ENCODE measurements around the gene ASXL1. TPM values are rescaled to one million over a fixed set of nuclear protein-coding genes. Genes with fewer than 3 reads are reported as not detected.
A peak's percentile ranks its signal among the peaks of the same experiment; 100 is the strongest.

Gene ASXL1
- total RNA-seq, 1 donor: 61.7 TPM

DNA sequence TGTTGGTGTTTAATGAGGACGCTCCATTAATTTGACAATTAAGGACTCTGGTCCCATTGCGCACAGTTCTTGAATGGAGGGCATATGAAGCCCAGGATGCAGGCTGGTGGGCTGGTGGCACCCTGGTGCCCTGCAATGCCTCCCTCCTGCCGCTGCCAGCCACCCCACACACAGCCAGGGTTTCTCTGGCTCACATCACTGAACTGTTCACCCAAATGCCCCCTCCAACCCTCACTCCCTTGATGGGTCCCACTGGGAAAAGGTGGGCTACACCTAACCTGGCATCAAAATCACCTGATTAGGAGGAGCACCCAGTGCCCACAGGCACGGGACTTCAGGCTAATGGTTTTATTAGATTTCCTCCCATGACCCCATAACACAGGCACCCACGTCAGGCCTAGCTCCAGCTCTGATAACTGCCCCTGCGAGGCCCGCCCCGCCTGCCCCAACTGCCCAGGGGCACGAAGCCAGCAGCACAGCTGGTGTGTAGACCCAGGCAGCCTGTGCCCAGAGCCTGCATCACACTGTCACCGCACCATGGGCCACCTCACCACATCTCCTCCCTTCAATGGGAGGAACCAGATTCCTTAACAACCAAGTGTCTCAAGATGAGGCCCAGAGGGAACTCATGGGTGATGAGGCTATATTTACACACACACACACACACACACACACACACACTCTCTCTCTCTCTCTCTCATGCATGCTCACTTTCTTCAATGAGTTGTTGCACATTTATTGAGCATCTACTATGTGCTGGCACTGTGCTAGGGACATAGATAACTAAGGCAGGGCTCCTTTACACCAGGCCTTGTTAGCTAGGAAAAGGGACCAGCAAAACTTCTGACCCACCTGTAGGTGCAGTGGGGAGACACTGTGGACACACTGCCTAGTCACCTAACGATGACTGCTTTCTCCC, 119.7 kb downstream of the ASXL1 start:
- H3K4me3 ChIP-seq (ENCODE audit: low read depth, low read length): no peak overlapping the region
- DNase-seq (ENCODE audit: low read depth): peak; percentile 46
- TF ChIP-seq, protein P1, sequence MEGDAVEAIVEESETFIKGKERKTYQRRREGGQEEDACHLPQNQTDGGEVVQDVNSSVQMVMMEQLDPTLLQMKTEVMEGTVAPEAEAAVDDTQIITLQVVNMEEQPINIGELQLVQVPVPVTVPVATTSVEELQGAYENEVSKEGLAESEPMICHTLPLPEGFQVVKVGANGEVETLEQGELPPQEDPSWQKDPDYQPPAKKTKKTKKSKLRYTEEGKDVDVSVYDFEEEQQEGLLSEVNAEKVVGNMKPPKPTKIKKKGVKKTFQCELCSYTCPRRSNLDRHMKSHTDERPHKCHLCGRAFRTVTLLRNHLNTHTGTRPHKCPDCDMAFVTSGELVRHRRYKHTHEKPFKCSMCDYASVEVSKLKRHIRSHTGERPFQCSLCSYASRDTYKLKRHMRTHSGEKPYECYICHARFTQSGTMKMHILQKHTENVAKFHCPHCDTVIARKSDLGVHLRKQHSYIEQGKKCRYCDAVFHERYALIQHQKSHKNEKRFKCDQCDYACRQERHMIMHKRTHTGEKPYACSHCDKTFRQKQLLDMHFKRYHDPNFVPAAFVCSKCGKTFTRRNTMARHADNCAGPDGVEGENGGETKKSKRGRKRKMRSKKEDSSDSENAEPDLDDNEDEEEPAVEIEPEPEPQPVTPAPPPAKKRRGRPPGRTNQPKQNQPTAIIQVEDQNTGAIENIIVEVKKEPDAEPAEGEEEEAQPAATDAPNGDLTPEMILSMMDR (IDR thresholded peaks at IDR 0.05; ENCODE audit: insufficient read depth, low read depth, low read length): no peak

- TF ChIP-seq, protein P1 (IDR thresholded peaks at IDR 0.05; ENCODE audit: insufficient read depth, low read depth, low read length): no peak
- DNase-seq (ENCODE audit: low read depth): no peak
- no peak overlapping the region for H3K4me3 ChIP-seq (ENCODE audit: low read depth, low read length)
Observed at GRCh38 chr20:32478576-32478975, 120.4 kb downstream of the ASXL1 start.

DNA sequence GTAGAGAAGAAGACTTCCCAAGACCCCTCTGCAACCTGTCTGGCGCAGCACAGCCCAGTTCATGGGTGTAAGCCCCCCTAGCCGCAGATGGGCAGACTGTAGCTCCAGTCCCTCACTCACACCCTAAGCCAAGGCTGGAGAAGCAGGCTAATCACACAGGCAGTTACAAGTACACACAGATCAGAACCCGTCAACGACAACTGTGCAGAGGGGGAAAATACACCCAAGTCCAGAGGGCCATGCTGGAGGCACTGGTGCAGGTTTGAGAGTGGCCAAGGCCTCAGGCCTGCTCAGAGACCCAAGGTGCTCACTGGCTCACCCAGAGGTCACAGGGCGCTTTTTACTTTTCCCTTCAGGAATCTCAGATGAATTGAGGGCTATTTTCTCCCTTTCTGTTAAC, 120.9 kb downstream of the ASXL1 start:
- TF ChIP-seq, protein P1 (IDR thresholded peaks at IDR 0.05; ENCODE audit: insufficient read depth, low read depth, low read length): no peak
- H3K4me3 ChIP-seq (ENCODE audit: low read depth, low read length): no peak overlapping the region
- no peak for DNase-seq (ENCODE audit: low read depth)

DNA sequence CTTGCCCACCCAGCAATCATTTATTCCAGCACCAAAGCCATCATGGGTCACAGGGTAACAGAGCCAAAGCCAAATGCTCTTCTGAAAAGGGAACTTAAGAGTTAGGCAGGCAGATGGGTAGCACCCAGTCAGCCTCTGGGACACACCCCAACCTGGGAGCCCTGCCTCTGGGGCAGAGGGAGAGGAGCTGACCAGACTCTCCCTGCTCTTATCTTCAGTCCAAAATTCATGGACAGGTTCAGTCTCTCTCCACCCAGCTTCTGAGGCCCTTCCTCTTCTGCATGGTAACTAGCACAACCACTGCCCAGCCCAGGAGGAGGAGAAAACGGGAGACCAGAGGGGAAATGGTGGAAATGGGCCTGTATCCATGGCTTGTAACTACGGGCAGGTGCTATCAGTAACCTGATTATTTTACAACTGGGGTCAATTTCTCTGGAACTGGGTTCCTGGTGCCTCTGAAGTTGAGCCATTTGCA, 121.6 kb downstream of the ASXL1 start:
- H3K4me3 ChIP-seq (ENCODE audit: low read depth, low read length): no peak overlapping the region
- no peak for DNase-seq (ENCODE audit: low read depth)
- TF ChIP-seq, protein P1 (IDR thresholded peaks at IDR 0.05; ENCODE audit: insufficient read depth, low read depth, low read length): no peak

DNA sequence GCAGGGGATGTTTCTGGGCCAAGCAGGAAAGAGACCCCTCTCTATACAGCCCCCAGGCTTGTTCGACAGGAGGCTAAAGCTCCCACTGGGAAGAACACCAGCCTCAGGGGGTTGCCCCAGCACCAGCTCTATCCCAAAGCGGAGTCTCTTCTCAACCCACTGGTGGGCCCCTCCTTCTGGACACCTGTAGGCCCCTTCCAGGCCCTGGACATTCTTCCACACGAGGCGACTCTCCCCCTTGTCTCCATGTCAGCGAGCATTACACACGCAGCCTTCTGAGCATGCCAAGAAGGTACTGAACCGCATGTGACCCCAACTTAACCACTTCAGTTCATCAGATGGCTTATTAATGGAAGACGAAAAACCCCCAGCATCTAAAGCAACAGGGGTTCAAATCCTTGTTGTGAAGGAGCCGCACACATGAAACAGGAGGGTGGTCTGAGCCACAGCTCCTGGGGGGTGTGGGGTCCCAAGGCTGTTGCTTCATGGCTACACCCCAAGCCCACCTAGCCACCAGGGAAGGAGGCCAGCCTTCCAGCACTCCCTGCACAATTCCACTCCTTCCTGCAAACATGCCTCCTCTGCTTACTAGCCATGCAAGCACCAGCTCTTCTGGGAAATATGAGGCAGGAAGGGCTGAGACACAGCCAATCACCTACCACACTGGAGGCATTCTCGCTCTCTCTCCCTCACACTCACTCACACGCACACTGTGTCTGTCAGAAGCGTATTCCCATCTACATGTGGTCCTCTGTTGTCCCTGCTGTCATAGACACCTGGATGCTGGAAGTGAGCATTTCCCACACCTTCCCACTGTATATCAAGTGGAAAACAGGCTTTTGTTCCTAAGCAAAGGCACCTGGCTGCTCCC, 122.5 kb downstream of the ASXL1 start:
- H3K4me3 ChIP-seq (ENCODE audit: low read depth, low read length): peak overlapping the region; percentile 79
- no peak for DNase-seq (ENCODE audit: low read depth)
- TF ChIP-seq, protein P1 (IDR thresholded peaks at IDR 0.05; ENCODE audit: insufficient read depth, low read depth, low read length): no peak

DNA sequence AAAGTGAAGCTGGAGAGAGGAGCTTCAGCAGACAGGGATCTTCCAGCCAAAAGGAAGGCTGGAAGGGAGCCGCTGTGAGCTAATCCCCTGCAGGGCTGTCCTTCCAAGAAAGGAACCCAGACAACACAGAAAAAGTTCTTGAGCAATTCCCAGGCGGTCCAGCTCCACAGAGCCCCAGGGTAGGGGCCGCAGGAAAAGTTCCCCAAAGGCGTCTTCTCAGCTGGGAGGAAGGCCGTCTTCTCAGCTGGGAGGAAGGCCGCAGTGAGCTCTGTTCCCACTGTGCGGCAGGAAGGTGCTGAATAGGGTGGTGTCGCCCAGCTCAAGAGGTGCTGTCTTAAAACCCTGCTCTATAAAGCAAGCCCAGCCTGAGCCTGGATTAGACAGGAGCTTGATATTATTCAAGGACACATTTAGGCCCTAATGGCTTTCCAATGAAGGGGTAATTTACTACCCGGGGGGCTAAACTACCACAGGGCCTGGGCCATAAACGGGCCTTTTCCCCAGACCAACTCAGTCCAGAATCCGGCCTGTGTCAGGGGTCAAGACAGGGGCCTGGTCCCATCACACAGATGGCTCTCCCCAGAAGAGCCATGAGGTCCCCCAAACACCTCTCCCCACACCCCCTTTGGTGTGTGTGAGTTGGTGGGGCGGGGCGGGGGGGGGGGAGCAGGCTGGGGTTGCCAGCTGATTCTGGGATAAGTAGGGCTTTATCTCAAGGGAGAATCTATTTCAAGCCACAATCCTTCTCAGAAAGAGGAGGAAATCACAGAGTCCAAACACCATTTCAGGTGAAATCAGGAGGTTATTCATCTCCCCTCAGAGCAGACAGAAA, 123.4 kb downstream of the ASXL1 start:
- TF ChIP-seq, protein P1 (IDR thresholded peaks at IDR 0.05; ENCODE audit: insufficient read depth, low read depth, low read length): no peak
- DNase-seq (ENCODE audit: low read depth): peak; percentile 60
- H3K4me3 ChIP-seq (ENCODE audit: low read depth, low read length): peak overlapping the region; percentile 79
